ENCODE data around the gene ECE2.
A peak's percentile ranks its signal among the peaks of the same experiment; 100 is the strongest.

ECE2 gene

DNA sequence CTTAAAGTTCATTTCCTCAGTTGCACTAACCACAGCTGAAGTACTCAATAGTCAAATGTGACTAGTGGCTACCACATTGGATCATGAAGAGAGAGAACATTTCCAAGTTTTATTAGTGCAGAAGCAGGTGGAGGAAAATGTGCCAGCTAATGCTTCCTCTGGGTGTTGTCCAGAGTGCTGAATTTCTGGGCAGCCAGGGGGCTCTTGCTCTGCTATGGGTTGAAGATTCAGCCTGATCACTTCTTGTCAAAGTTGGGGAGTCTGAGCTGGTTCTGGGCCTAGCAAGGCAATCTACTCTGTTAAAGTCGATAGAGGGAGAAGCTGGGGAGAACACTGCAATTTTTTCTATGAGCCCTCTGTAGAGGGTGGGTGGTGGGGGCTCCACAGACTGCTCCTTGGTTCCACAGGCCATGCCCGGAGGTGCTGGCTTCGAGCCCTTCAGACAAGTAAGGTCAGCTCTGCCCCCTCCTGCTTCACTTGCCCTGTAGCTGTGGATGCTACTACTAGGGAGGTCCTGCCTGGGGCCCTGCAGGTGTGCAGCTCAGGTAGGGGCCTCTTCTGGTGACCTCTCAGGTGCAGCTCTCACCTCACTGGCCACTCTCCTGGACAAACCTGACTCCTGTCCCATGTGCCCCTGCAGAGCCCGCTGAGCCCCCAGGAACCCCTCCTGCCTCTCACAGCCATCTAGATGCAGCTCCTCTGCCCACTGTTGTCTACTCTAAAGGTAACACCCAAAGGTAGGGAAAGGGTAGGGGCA lies 35.3 kb upstream of the ECE2 start:
- DNase-seq (ENCODE audit: low spot score): no peak

DNA sequence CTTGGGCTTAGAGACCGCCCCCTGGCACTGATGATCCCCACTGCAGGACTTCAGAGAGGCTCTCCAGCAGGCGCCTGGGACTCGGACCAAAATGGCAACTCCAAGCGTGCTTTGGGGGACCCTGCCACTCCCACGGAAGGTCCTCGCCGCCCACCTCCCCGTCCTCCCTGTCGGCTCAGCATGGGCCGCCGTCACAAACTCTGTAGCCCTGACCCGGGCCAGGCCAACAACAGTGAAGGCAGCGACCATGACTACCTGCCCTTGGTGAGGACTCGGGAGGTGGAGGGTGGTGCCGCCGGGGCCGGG lies 34.7 kb upstream of the ECE2 start:
- DNase-seq (ENCODE audit: low spot score): no peak

DNA sequence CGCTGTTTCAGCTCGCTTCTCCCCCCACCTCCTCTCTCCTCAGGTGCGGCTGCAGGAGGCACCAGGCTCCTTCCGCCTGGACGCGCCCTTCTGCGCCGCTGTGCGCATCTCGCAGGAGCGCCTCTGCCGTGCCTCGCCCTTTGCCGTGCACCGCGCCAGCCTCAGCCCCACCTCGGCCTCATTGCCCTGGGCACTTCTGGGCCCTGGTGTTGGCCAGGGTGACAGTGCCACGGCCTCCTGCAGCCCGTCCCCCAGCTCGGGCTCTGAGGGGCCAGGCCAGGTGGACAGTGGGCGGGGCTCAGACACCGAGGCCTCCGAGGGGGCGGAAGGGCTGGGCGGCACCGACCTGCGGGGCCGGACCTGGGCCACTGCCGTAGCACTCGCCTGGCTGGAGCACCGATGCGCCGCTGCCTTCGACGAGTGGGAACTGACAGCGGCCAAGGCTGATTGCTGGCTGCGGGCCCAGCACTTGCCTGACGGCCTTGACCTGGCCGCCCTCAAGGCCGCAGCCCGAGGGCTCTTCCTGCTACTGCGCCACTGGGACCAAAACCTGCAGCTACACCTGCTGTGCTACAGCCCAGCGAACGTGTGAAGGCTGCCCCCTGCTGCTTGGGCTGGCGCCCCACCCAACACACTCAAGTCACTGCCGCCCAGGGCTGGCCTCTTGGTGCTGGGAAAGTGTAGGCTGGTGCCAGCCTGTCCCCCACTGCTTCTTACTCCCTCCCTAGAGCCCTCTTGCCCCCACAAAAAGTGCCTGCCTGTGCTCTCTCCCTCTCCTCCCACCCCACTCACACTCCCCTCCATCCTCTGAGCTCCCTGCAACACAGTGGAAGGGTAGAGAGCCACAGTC lies 34.1 kb upstream of the ECE2 start:
- DNase-seq (ENCODE audit: low spot score): no peak

DNA sequence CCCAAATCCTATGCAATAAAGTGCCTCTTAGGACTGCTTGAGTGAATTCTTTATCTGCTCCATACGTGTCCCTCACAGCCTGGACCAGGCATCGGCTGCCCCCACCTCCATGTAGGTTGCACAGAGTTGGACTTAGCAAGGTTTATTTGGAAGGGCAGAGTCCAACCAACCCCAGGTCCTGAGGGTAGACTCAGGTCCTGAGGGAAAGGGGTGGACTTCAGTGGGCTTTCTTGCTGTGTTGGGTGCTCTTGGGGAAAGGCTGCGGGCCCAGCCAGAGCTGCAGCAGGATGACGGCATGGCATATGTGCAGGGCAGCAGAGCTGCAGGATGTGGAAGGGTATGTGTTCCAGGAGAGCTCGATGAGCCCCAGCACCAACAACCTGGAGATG lies 33.5 kb upstream of the ECE2 start:
- DNase-seq (ENCODE audit: low spot score): no peak

DNA sequence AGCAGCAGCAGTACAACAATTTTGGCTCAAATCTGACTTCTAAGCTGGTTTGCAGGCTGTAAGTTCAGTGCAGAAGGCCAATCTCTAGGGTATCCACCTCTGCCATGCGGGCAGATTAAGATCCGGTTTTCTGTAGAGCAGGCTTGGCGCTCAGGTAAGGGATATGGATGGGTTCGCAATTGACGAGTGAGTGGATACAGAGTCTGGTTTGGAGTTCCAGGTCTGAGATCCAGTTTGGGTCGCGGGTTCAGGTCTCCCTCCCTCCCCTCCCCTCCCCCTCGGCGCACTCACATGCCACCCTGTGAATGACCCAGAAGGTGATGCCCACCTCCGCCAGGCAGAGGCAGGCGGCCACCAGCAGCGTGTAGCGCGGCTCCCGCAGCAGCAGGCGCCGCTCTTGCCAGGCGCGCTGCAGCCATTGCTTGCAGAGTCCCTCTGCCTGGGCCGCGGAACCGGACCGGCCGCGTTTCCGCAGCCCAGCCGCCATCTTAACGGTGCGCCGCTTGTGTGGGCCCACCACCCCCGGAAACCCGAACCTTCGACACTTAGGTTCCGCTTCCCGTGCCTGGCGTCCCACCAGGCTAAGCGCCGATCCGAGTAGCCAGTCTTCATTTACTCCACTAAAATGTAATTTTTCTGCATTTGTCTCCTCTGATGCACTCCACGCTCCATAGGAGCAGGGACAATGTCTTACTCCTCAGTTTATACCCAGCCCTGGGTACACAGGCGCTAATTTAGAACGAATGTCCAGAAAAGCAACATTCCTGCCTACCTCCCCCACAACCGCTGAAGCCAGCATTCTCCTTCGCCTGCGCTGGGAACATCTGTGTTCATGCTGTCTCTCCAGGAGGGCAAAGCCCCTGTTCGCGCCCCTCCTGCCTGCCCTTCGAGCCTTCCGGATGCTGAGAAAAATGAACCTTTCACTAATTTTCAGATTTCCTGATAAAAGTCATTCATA lies 27.1 kb upstream of the ECE2 start, which contains the start of gene ALG3:
Gene ALG3, minus strand, starts transcription at position 509 of the 958 bp plus-strand sequence. Its CDS starts 22 bp downstream, at position 487.
- DNase-seq (ENCODE audit: low spot score): peak; percentile 84

DNA sequence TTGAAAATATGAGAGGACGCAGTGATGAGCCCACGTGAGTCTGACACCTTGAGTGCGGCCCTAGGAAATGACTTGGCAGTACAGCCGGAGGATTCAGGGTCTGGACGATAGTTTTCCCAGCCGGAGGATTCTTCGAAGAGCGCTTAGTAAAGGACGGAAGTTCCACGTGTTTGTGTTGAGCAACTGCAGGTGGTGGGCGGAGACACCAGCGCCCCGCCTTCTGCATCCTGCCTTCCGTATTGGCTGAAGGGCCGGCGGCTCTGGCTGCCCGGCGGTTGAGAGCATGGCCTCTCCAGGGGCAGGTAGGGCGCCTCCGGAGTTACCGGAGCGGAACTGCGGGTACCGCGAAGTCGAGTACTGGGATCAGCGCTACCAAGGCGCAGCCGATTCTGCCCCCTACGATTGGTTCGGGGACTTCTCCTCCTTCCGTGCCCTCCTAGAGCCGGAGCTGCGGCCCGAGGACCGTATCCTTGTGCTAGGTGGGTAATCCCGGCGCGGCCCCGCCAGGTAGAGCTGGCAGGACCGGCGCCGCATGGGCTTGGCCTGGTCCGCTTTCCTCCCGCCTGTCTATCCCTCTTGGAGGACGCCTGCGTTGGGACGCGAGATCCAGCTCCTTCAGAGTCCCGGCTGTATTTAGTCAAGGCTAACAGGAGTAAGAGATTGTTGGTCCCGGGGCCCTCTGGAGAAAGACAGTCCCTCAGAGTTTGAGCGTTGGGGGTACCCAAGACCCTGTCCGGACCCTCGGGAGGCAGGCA lies 26.2 kb upstream of the ECE2 start, which contains the start of gene EEF1AKMT4:
Gene EEF1AKMT4, plus strand, starts transcription at position 261 of the 755 bp plus-strand sequence. Its CDS starts 23 bp downstream, at position 284.
- peak; percentile 94 for DNase-seq (ENCODE audit: low spot score)

DNA sequence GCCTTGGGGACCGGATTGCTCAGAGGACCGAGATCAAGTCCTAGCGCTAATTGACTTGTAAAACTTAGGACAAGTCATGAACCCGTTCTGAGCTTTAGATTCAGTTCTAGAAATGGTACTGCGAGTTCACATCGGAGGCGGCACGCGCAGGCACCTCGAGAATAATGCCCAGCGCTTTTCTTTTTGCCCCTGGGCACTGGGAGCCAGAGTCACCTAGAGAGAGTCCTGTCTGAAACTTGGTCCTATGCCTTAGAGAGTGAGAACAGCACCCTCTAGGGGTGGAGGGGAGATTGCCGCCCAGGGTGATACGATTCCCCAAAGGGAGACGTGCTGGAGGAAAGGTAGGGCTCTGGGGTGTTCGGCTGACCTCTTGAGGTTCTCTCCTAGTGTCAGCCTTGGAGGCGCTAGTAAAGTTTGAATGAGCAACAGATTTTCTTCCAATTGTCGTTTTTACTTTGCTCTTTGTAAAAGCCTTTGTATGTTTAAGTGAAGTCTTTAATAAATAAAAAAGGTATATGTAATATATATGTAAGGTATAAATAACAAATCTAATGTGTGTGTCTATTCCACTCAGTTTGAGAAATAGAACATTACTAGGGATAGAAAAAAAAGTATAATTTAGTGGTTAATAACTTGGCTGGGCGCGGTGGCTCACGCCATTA lies 25.5 kb upstream of the ECE2 start:
- peak; percentile 88 for DNase-seq (ENCODE audit: low spot score)

DNA sequence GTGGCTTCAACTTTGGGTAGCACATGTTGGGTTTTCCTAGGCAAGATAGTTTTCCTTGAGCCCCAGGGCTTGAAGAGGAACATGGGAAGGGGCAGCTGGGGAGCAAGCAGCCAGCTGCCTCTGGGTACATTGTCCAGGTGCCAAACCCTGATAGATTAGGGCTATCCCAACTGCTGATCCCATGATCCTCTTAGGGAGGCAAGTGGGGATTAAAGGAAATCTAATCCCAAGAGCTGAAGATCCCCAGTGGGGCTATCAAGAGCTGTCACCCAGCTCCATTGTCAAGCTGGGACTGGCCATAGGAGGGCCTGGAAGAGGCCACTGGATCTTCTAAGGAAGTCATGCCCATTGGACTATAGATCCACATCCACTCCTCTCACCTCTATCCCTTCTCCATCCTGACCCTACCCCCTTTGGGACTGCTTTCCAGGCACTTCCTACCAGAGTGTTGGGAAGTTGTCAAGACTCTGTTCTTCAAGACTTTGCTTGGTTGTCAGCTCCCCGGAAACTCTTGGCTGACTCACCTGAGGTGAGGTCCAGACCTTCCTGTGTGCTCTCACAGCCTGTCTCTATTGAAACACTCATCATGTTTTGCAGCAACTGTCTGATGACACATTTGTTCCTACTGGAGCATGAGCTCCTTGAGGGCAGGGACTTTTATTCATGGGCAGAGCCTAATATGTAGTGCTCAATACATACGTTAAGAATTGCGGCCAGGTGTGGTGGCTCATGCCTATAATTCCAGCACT lies 20.4 kb upstream of the ECE2 start:
- no peak for DNase-seq (ENCODE audit: low spot score)

DNA sequence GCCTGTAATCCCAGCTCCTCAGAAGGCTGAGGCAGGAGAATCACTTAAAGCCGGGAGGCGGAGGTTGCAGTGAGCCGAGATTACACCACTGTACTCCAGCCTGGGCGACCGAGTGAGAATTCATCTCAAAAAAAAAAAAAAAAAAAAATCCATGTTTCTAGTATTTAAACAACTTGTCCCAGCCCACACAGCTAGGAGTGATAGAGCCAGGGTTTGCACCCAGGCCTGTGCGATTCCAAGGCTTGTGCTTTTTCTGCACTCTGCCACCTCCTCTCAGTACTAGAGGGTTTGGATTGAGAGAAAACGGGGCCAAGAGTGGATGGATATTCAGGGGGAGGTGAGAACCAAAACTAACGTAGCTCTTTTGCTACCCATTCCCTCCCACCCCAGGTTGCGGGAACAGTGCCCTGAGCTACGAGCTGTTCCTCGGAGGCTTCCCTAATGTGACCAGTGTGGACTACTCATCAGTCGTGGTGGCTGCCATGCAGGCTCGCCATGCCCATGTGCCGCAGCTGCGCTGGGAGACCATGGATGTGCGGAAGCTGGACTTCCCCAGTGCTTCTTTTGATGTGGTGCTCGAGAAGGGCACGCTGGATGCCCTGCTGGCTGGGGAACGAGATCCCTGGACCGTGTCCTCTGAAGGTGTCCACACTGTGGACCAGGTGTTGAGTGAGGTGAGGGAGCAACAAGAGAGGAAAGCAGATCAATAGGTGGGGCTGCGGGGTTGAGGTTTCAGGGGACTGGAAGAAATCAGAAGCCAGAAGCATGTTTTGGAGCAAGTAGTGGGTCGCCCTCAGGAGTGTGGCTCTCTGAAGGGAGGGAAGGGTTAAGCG lies 18.5 kb upstream of the ECE2 start:
- no peak for DNase-seq (ENCODE audit: low spot score)

DNA sequence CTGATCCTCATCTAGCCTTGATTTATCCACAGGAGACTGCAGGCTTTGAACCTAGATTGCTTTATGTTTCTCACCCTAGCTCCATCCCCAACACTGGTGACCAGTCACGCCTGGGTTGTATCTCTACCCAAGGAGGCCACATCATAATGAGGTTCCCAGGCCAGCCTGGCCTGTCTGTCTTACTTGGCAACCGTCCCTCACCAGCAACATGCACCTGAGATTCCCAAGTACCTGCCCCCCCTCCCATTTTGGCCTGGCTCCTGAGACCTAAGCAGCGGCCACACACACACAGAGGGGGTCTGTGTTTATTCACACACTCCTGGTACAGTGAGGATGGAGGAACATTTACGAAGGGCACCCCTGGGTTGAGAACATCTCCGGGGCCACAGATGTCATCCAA lies 16.9 kb upstream of the ECE2 start:
- no peak for DNase-seq (ENCODE audit: low spot score)

DNA sequence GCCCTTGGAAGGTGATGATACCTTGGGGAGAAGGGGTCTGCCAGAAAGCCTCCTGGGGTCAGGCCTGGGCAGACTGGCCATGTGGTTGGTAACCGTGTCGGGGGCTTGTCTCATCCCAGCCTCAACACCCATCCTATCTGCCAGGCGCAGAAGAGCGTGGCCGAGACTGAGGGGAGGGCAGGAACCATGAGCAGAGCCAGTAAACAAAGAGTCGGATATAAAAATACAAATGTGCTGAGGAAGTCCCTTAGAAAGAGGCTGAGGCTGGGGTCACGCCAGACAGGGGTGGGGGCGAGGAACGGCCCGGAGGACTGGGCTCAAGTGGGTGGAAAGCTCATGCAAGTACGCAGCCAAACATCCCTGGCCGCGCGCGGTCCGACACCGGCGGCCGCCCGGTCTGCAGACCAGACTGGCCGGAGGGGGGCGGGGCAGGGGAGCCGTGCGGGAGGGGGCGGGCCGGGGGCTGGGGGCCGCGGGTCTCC lies 16.4 kb upstream of the ECE2 start:
- DNase-seq (ENCODE audit: low spot score): no peak

DNA sequence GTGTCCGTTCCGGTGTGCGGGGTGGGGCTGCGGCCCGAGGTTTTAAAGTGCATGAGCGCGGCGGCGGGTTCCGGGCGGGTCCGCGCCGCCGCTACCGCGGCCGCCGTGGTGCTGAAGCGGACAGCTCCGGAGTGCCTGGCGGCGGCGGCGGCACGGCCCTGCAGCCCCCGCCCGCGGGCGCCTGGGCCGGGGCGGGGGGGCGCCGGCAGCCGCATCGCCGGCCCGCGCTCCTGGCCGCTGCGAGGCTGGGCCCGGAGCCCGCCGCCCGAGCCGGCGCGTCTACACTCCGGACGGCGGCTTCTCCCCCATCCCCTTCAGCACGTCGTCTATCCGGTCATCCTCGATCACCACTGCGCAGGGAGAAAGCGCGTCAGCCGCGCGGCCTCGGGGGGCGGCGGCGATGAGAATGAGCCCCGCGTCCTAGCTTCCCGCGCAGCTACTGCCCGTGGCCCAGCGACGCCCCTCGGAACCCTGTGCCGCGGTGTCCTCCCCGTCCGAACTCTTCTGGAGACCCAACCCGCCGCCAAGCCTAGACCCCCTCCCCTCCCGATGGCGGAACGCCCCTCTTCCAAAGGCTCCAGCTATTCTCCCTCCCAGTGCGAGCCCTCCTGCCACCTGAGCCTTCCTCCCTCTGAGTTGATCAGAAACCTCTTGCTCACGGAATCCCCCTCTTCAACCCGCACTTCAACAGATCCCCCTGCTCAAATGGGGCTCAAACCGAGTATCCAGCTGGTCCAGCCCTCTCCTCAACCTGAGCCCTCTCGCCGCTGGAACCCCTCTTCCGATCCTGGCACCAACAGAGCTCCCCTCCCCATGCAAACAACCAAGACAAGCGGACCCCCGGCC lies 15.7 kb upstream of the ECE2 start:
- DNase-seq (ENCODE audit: low spot score): peak; percentile 75

DNA sequence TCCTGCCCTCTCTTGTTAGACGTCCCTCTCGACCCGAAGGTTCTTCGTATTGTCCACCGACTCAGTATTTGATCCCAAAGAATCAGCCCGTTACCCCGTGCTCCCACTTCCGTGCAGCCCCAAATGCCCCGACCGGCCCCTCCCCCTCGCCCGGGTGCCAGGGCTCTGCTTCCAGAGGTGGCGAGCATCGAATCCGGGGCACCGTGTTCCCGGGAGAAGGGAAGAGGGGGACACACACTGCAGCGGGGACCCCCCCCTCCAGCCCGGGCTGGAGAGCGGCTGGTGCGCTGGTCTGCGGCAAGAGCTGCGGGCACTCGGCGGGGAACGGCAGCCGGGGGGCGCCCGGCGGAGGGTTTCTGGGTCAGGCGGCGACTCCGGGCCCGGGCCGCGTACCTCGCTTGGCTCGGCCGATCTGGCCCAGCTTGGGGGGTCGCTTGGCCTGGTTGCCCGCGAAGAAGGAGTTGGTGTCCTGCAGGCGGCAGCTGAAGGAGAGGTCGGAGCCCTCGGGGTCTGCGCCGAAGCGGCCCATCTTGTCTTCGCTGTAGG lies 15.0 kb upstream of the ECE2 start:
- DNase-seq (ENCODE audit: low spot score): no peak

DNA sequence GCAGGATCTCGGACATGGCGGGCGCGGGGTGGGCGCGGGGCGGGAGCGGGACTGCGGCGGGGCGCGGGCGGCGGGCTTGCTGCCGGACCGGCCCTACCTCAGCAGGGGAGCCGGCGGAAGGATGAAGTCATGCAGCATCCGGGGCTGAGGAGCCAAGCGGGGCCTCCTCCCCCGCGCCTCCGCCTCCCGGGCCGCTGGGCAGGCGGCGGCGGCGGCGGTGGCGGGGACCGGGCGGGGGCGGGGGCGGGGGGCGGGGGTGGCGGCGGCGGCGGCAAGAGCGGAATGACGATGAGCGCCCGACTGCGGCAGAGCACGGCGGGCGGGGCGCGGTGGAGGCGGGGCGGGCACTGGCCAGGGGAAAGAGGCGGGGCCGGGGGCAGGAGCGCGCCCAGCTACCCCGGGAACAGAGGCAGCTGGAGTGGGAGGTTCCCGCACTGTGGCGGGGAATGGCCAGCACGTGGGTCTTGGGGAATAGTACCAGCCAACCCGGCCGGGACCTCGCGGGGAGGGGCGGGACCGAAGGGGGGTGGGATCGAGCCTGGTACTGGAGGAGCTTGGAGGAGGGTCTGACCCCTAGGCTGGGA lies 14.5 kb upstream of the ECE2 start, which contains the start of gene CAMK2N2:
Gene CAMK2N2, minus strand, starts transcription at position 284 of the 584 bp plus-strand sequence. Its CDS starts 268 bp downstream, at position 16.
- peak; percentile 58 for DNase-seq (ENCODE audit: low spot score)

DNA sequence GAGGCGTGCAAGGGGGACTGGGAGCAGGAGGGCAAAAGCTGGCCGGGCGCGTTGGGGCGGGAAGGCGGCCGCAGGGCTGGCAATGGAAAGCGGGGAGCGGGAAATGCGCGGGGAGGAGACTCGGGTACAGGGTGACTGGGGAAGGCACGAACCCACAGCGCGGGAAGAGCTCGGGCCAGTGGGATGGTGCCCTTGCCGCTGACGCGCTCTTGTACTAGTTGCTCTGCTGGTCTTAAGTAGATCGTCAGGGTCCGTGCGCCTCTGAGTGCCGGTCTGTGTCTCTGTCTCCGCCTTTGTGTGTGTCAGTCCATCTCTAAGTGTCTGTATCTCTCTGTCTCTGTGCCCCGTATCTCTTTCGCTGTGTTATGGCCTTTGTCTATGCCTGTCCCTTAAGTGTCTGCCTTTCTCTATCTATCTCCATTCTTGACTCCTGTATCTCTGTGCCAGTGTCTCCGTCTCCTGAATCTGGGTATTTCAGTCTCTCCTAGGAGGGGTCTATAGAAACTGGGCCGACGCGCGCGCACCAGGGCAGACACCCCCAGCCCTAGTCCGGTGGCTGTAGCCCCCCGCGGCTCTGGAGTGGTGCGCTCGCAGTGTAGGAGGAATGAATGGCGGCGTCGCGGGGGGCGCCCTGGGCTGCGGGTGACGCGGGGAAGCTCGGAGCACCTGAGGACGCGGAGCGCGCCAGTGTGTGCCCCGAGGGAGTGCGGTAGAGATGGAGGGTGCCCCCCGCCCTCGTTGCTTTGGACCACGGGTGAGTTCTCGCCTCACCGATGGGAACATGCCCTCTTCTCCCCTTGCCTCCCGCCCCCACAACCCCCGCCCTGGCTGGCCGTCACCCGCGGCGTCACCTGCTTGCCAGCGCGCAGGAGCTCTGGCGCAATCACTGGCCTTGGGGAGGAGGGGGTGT lies 13.7 kb upstream of the ECE2 start:
- DNase-seq (ENCODE audit: low spot score): no peak

DNA sequence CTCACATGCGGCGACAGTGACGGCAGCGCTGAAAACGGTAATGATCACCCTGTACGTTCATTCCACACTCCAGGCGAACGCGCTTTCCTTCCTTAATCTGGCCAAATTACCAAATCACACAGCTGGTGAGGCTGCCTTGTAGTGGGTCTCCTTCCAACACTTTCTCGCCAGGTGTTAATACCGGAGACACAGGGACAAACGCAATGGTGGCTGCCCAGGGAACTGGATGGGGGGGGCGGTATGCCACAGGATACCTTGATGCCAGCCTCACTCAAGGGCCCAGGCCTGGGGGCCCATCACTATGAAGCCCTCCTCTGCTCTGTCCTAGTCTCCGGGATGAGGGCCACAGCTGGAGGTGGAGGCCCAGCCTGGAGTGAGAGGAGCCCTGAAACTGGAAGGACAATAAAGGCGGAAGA lies 13.1 kb upstream of the ECE2 start:
- no peak for DNase-seq (ENCODE audit: low spot score)
